ENCODE measurements around the gene POFUT2. TPM values are rescaled to one million over a fixed set of nuclear protein-coding genes. Genes with fewer than 3 reads are reported as not detected.
A peak's percentile ranks its signal among the peaks of the same experiment; 100 is the strongest.

POFUT2 gene
- total and polyA plus RNA-seq, 12 donors = 12.7 to 20.6 (median 16.9) TPM

DNA sequence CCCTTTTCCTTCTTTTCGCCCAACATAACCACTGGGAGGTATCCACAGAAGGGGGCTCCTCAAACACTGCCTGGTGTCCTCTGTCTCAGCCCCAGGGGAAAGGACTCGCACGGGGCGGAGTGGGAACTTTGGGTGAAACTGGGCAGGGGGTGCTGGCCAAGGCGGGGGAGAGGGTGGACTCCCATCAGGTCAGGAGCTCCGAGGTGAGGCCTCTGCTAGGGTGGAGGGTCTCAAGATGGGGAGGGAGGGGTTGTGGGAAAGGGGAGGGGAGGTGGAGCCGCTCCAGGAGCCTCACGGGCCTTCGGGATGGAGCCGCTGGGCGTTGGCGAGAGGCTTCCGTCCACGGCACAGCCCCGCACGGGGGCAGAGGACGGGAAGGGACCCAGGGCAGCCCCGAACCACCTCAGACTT, 43.2 kb upstream of the POFUT2 start:
- no peak for TF ChIP-seq CTCF (IDR thresholded peaks at IDR 0.05)
- Histone ChIP-seq H3K36me3 (no peaks in the 10 kb centered on the region), H3K27ac (no peak overlapping the region), H3K27me3 (no peaks in the 10 kb centered on the region), H3K9me3 (no peaks in the 10 kb centered on the region), H3K4me1 (peaks cover 0 to 9% (median 0%) of the 10 kb centered on the region in 9 donors), H3K4me3 (no peak overlapping the region)
- 96 to 97% methylated on average over 18 of the region's 18 CpGs for WGBS, 2 donors
- intact Hi-C loops (cut with DNase I) = no loop called here
- ATAC-seq (no peak), DNase-seq (no peak)

- H3K36me3 ChIP-seq = no peaks in the 10 kb centered on the region
- no peaks in the 10 kb centered on the region for H3K27me3 ChIP-seq
- peaks cover 0 to 12% (median 0%) of the 10 kb centered on the region in 9 donors for H3K4me1 ChIP-seq
- 57% methylated on average over 15 of the region's 15 CpGs for WGBS, 2 donors
- ATAC-seq (peak in 5 of 8 donors; percentile 8 to 47 (median 23)), DNase-seq (no peak)
- no peak overlapping the region for H3K4me3 ChIP-seq
- TF ChIP-seq CTCF (IDR thresholded peaks at IDR 0.05) = no peak
- H3K27ac ChIP-seq = peak overlapping the region in 1 of 10 donors; percentile 31
- intact Hi-C loops (cut with DNase I) = no loop called here
- no peaks in the 10 kb centered on the region for H3K9me3 ChIP-seq
Observed at GRCh38 chr21:45330075-45330781, 42.5 kb upstream of the POFUT2 start.

- Histone ChIP-seq H3K4me3 (no peak overlapping the region), H3K9me3 (no peaks in the 10 kb centered on the region), H3K27ac (no peak overlapping the region), H3K27me3 (no peaks in the 10 kb centered on the region), H3K4me1 (peaks cover 0 to 20% (median 0%) of the 10 kb centered on the region in 9 donors), H3K36me3 (no peaks in the 10 kb centered on the region)
- TF ChIP-seq CTCF (IDR thresholded peaks at IDR 0.05) = no peak
- intact Hi-C loops (cut with DNase I) = no loop called here
- ATAC-seq (no peak), DNase-seq (no peak)
- WGBS, 2 donors = 87 to 90% methylated on average over 29 to 30 of the region's 30 CpGs
Observed at GRCh38 chr21:45329261-45330074, 41.8 kb upstream of the POFUT2 start.

DNA sequence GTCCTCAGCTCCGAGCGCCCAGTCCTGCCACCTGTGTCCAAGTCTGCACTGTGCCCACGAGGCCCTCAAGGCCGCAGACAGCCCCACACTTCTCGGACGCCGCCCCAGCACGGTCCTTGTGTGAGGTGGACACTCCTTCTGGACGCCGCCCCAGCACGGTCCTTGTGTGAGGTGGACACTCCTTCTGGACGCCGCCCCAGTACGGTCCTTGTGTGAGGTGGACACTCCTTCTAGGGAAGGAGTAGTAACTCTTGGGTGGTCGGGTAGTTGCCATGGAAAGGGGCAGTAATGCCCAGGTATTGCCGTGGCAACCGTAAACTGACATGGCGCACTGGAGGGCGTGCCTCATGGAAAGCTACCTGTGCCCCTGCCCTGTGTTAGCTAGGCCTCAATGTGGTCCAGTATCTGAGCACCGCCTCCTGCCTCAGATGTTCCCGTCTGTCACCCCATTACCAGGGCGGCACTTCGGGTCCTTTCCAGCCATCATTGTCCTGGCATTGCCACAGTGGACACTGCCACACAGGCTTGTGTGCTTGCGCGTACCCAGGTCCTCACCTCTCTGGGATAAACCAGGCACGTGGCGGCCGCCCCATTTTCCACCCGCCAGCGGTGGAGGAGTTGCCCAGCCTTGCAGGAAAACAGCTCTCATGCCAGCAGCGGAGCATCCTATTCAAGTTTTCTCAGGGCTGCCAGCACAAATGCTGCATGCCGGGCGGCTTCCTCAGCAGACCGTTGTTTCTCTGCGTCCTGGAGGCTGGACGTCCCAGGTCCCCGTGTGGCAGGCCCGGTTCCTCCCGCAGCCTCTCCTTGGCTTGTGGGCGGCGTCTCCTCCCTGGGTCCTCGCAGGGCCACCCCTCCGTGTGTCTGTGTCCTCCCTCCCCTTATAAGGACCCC, 40.8 kb upstream of the POFUT2 start:
- no peak overlapping the region for H3K4me3 ChIP-seq
- H3K9me3 ChIP-seq = no peaks in the 10 kb centered on the region
- H3K27me3 ChIP-seq = no peaks in the 10 kb centered on the region
- no peak overlapping the region for H3K27ac ChIP-seq
- WGBS, 2 donors = 91 to 94% methylated on average over 43 of the region's 43 CpGs
- intact Hi-C loops (cut with DNase I) = no loop called here
- peaks cover 0 to 28% (median 6%) of the 10 kb centered on the region in 9 donors for H3K4me1 ChIP-seq
- ATAC-seq (no peak), DNase-seq (no peak)
- no peaks in the 10 kb centered on the region for H3K36me3 ChIP-seq
- TF ChIP-seq CTCF (IDR thresholded peaks at IDR 0.05) = no peak
